Ascending aorta (tissue), 2 donors: ENCODE results near the gene BMAL1. TPM values are rescaled to one million over a fixed set of nuclear protein-coding genes. Genes with fewer than 3 reads are reported as not detected.
A peak's percentile ranks its signal among the peaks of the same experiment; 100 is the strongest.

ENCODE experiments used
- DNase-seq, 2 donors: peaks; one replicate each; pipeline ENCODE4 v3.0.0-alpha.2; 2019; ENCODE audit warnings: low spot score in 2 of 2
- H3K27ac ChIP-seq, 2 donors: fragments of 200-600 bp; sonication (generic); one replicate each; pipeline ENCODE4 v1.5.1; 2016 to 2017; ENCODE audit warnings: mild to moderate bottlenecking in 1 of 2
- H3K27me3 ChIP-seq: fragments of 200-600 bp; sonication (generic); one replicate; pipeline ENCODE4 v1.5.1; 2017
- H3K36me3 ChIP-seq, 2 donors: fragments of 200-600 bp; sonication (generic); one replicate each; pipeline ENCODE4 v1.5.1; 2016
- H3K4me1 ChIP-seq, 2 donors: fragments of 200-600 bp; sonication (generic); one replicate each; pipeline ENCODE4 v1.5.1; 2016 to 2017; ENCODE audit warnings: mild to moderate bottlenecking in 1 of 2
- H3K4me3 ChIP-seq, 2 donors: fragments of 200-600 bp; sonication (generic); one replicate each; pipeline ENCODE4 v1.5.1; 2016 to 2017; ENCODE audit warnings: mild to moderate bottlenecking in 1 of 2
- H3K9me3 ChIP-seq, 2 donors: fragments of 200-600 bp; sonication (generic); one replicate each; pipeline ENCODE4 v1.5.1; 2016
- intact Hi-C: fragments of 100-400 bp; cut with DNase I; formaldehyde crosslinking; loops from one replicate; pipeline ENCODE4 v1.15.1; 2023
- total RNA-seq: library from RNA; depleted of rRNA; stranded (reverse); fragments of >200 nt; gene quantifications from one replicate; pipeline ENCODE4 v1.1.0, GENCODE V29; 2016
- TF ChIP-seq, protein P1 (sequence below), 3 experiments: fragments of 200-600 bp in 2 of 3; fragments of 450-650 bp in 1 of 3; sonication (generic) in 2 of 3; IDR thresholded peaks; one replicate each; pipeline ENCODE4 v1.5.1; 2016 to 2019; ENCODE audit warnings: antibody characterized with exemption in 3 of 3, mild to moderate bottlenecking in 1 of 3, moderate library complexity in 1 of 3

Gene BMAL1
- total RNA-seq, 1 donor from 2014 or later, result 15.9 TPM

DNA sequence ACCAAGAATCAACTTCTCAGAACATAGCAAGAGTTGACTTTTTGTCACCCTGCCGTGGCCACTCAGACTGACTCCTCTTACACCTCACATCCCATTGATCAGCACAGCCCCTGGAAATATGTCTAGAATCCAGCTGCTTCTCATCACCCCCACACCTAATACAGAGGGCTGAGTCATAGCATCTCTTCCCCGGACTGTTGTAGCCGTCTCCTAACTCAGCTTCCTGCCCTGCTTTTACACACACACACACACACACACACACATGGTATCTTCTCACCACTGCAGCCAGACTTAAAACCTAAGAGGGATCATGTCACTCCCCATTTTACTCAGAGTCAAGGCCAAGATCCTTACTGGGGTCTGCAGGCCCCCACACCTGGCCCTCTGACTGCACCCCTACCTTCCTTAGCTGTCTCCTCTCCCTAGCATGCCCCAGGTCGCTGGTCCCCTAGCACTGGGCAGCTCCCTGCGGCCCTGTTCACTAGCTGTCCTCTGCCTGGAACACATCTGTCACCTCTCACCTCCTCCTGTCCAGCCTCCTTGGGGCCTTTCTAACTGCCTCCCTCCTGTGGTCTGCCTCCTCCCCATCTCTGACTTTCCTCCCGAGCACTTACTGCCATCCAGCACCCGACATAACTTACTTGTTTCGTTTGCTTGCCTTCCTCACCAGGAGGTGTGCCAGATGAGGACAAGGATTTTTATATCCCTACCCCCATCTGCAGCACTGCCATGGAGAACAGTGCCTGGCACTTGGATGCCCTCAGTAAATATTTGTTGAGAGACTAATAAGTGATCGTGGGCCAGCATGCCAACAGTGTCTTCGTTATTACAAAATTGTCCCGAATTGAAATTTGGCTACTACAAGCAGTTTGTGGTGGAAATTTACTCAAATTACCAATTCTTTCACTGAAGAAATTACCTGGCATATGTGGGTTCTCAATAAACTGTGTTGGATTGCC lies 61.9 kb downstream of the BMAL1 start:
- H3K9me3 ChIP-seq, result no peaks in the 10 kb centered on the region
- H3K4me3 ChIP-seq, result no peak overlapping the region
- TF ChIP-seq, protein P1, sequence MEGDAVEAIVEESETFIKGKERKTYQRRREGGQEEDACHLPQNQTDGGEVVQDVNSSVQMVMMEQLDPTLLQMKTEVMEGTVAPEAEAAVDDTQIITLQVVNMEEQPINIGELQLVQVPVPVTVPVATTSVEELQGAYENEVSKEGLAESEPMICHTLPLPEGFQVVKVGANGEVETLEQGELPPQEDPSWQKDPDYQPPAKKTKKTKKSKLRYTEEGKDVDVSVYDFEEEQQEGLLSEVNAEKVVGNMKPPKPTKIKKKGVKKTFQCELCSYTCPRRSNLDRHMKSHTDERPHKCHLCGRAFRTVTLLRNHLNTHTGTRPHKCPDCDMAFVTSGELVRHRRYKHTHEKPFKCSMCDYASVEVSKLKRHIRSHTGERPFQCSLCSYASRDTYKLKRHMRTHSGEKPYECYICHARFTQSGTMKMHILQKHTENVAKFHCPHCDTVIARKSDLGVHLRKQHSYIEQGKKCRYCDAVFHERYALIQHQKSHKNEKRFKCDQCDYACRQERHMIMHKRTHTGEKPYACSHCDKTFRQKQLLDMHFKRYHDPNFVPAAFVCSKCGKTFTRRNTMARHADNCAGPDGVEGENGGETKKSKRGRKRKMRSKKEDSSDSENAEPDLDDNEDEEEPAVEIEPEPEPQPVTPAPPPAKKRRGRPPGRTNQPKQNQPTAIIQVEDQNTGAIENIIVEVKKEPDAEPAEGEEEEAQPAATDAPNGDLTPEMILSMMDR (IDR thresholded peaks at IDR 0.05), result no peak
- DNase-seq, result no peak
- no peak overlapping the region for H3K27ac ChIP-seq
- intact Hi-C loops, result loop anchor here (5.0 kb wide), 1 partner anchor 377 kb away; no protein-coding TSS in a partner anchor
- H3K27me3 ChIP-seq, result no peaks in the 10 kb centered on the region
- no peaks in the 10 kb centered on the region for H3K36me3 ChIP-seq
- peaks cover 2 to 19% of the 10 kb centered on the region in 2 donors for H3K4me1 ChIP-seq

DNA sequence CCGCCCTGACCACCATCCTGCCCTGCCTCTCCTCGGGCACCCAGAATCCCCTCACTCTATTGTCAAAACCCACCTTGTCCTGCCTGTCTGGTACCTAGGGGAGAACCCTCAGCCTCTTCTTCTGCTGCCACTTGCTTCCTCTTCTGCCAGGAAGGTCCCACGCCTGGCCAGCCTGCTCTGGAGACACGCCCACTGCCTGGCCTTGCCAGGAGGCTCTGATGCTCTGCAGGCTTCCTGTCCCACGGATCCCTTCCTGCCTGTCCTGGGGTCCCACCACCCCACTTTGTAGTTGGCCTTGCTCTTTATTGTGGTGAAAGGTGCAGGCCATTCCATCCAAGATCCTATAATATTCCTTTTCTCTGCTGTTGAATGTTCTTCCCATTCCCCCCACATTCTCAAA lies 63.4 kb downstream of the BMAL1 start:
- intact Hi-C loops, result loop anchor here (5.0 kb wide), 1 partner anchor 379 kb away; no protein-coding TSS in a partner anchor
- H3K9me3 ChIP-seq, result no peaks in the 10 kb centered on the region
- H3K4me3 ChIP-seq, result no peak overlapping the region
- TF ChIP-seq, protein P1 (IDR thresholded peaks at IDR 0.05), result no peak
- peaks cover 2 to 19% of the 10 kb centered on the region in 2 donors for H3K4me1 ChIP-seq
- DNase-seq, result peak in 1 of 2 donors; percentile 52
- H3K27ac ChIP-seq, result no peak overlapping the region
- no peaks in the 10 kb centered on the region for H3K36me3 ChIP-seq
- H3K27me3 ChIP-seq, result no peaks in the 10 kb centered on the region

DNA sequence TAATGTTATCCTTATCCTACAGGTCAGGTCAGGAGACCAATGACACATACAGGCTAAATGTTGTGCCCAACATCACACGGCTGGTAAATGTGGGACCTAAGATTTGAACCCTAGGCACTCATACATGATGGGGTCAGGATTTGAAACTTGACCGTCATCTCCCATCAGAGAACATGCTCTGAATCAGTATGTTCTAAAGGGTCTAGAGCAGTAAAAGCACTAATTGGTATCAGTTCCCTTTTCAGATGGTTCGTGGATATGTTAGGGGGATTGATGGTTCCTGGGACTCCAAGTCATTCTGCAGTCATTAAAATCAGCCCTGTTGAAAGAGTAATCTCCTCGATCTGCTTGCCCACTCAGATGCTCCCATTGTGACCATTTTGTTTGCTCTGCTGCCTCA lies 65.5 kb downstream of the BMAL1 start:
- no peaks in the 10 kb centered on the region for H3K9me3 ChIP-seq
- TF ChIP-seq, protein P1 (IDR thresholded peaks at IDR 0.05), result no peak
- H3K4me1 ChIP-seq, result peaks cover 2 to 15% of the 10 kb centered on the region in 2 donors
- no peak overlapping the region for H3K27ac ChIP-seq
- intact Hi-C loops, result loop anchor here (5.0 kb wide), 1 partner anchor 381 kb away; no protein-coding TSS in a partner anchor
- peak in 1 of 2 donors; percentile 31 for DNase-seq
- H3K27me3 ChIP-seq, result no peaks in the 10 kb centered on the region
- H3K36me3 ChIP-seq, result no peaks in the 10 kb centered on the region
- no peak overlapping the region for H3K4me3 ChIP-seq

DNA sequence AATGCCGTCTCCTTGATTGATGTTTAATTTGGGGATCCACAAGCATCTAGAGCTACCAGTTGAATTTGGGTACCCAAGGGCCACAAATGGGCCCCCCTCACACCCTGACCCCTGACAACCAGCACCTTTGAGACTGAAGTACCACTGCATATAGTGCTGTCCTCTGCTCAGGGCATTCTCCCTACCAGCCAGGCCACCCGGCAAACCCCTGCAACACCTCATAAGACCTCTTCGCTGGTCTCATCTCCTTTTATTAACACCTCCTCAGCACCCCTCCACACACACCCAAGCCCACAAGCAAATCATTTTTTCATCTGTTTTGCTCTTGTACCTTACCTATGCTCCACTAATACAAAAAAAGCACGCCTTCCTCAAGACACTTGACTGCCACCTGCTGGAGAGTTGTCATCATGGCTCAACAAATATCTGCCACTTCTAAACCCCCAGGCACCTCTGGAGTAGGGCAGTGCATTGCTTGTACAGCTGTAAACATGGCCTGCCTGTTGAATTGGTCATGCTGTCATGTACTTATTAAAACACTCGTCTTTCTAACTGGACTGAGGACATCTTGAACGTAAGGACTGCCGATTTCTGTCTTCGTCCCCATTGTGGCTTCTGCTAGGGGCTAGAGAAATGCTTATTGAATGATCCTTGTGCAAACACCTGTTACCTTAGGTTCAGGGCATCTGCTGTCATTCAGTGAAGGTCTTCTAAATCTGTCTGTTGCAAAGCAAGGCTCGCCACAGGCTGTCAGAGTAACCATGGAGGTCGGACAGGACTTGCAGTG lies 66.5 kb downstream of the BMAL1 start:
- no peaks in the 10 kb centered on the region for H3K9me3 ChIP-seq
- H3K4me1 ChIP-seq, result peaks cover 0 to 5% of the 10 kb centered on the region in 2 donors
- peak in 1 of 2 donors; percentile 83 for DNase-seq
- H3K27me3 ChIP-seq, result no peaks in the 10 kb centered on the region
- H3K27ac ChIP-seq, result no peak overlapping the region
- H3K36me3 ChIP-seq, result no peaks in the 10 kb centered on the region
- intact Hi-C loops, result loop anchor here (1.0 to 5.0 kb wide), 2 partner anchors 134 to 382 kb away; no protein-coding TSS in a partner anchor
- no peak overlapping the region for H3K4me3 ChIP-seq
- TF ChIP-seq, protein P1 (IDR thresholded peaks at IDR 0.05), result peak; percentile 63 to 88 (median 80)

DNA sequence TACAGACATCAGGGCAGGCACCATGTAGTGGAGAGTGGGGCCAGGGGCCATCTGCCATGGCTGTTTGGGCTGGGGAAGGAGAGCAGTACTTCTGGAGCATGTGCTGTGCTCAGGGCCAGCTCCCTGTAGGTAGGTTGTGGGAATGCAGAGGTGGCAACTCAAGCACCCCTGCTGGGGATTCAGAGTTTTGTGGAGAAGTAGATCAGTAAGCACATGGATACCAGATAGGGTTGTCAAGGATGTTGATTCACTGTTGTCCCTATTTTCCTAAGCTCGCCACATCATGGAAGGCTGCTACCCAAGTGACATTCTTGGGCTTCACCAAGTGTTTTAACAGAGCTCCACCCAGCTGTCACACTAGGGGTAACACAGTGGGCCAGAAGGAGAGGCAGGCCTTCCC lies 67.2 kb downstream of the BMAL1 start:
- intact Hi-C loops, result loop anchor here (1.0 to 5.0 kb wide), 2 partner anchors 135 to 383 kb away; no protein-coding TSS in a partner anchor

More for the DNA sequence above, 67.2 kb downstream of the BMAL1 start:
- Histone ChIP-seq H3K27ac (no peak overlapping the region), H3K4me3 (no peak overlapping the region), H3K27me3 (no peaks in the 10 kb centered on the region), H3K9me3 (no peaks in the 10 kb centered on the region), H3K36me3 (no peaks in the 10 kb centered on the region), H3K4me1 (no peaks in the 10 kb centered on the region)
- TF ChIP-seq, protein P1 (IDR thresholded peaks at IDR 0.05), result no peak
- peak in 1 of 2 donors; percentile 52 for DNase-seq
